HL-60 (cell line): ENCODE data around the gene LYSMD4.
A peak's percentile ranks its signal among the peaks of the same experiment; 100 is the strongest.

Source experiments
- DNase-seq, 2 experiments: peaks; one replicate each; pipeline ENCODE4 v3.0.0-alpha.2; 2010 to 2020; ENCODE audit warnings: low read depth in 1 of 2, low spot score in 1 of 2
- H3K27ac ChIP-seq: fragments of 250-450 bp; sonication (Bioruptor Pico); replicated peaks from 2 replicates; pipeline ENCODE4 v1.5.1; 2020; ENCODE audit warnings: mild to moderate bottlenecking, moderate library complexity
- H3K27me3 ChIP-seq: fragments of 250-450 bp; sonication (Bioruptor Pico); 2 replicates; pipeline ENCODE4 v1.5.1; 2021; ENCODE audit warnings: mild to moderate bottlenecking, moderate library complexity; ENCODE audit not compliant: insufficient read depth, poor library complexity, severe bottlenecking
- H3K4me3 ChIP-seq: replicated peaks from 2 replicates; pipeline ENCODE4 v1.5.1; 2011; ENCODE audit warnings: mild to moderate bottlenecking, control low read depth, low read length; ENCODE audit not compliant: insufficient read depth
- GABPA ChIP-seq: IDR thresholded peaks from 2 replicates; pipeline ENCODE4 v1.6.1; 2012; ENCODE audit warnings: low read depth
- POLR2AphosphoS5 ChIP-seq: IDR thresholded peaks from 2 replicates; pipeline ENCODE4 v1.6.1; 2012; ENCODE audit warnings: low read depth
- REST ChIP-seq: IDR thresholded peaks from 2 replicates; pipeline ENCODE4 v1.6.1; 2012; ENCODE audit warnings: low read depth; ENCODE audit not compliant: insufficient replicate concordance
- SPI1 ChIP-seq: IDR thresholded peaks from 2 replicates; pipeline ENCODE4 v1.6.1; 2012; ENCODE audit warnings: low read depth, mild to moderate bottlenecking, borderline replicate concordance
- TF ChIP-seq, protein P1 (sequence below): IDR thresholded peaks from one replicate; pipeline ENCODE4 v1.5.1; 2011; ENCODE audit warnings: low read length, control low read depth, inconsistent platforms; ENCODE audit not compliant: insufficient read depth

Gene LYSMD4

DNA sequence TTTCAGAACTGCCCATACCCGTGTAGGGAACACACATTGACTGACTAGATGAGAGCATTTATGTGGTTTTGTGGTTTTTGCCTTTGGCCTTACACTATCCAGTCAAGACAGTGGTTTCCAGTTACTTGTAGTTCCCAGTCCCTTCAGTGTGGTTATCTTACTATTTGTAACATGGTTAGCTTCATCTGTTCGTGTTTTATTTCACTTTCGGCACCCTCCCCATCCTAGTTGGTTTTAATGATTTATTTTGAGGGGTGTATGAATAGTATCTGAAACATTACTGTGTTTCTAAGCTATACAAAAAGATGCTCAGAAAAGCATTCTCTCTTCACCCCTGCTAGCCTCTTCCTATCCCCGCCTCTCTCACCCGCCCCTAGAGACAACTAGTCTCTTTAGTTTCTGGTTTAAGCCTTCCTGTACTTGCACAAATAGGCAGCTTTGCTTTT lies 14.1 kb downstream of the LYSMD4 start:
- no peaks in the 10 kb centered on the region for H3K27me3 ChIP-seq
- H3K27ac ChIP-seq: no peak overlapping the region
- no peak for TF ChIP-seq REST
- H3K4me3 ChIP-seq: no peak overlapping the region
- DNase-seq: peak in 1 of 2 experiments; percentile 41

- Histone ChIP-seq H3K4me3 (no peak overlapping the region), H3K27me3 (no peaks in the 10 kb centered on the region), H3K27ac (no peak overlapping the region)
- no peak for TF ChIP-seq POLR2AphosphoS5
- TF ChIP-seq REST: no peak
- no peak for TF ChIP-seq SPI1
- DNase-seq: no peak
These were observed 14.8 kb downstream of the LYSMD4 start for GRCh38 chr15:99718421-99718820.

- H3K27ac ChIP-seq: no peak overlapping the region
- H3K4me3 ChIP-seq: no peak overlapping the region
- TF ChIP-seq REST: no peak
- no peak for TF ChIP-seq GABPA
- TF ChIP-seq SPI1: no peak
- TF ChIP-seq, protein P1, sequence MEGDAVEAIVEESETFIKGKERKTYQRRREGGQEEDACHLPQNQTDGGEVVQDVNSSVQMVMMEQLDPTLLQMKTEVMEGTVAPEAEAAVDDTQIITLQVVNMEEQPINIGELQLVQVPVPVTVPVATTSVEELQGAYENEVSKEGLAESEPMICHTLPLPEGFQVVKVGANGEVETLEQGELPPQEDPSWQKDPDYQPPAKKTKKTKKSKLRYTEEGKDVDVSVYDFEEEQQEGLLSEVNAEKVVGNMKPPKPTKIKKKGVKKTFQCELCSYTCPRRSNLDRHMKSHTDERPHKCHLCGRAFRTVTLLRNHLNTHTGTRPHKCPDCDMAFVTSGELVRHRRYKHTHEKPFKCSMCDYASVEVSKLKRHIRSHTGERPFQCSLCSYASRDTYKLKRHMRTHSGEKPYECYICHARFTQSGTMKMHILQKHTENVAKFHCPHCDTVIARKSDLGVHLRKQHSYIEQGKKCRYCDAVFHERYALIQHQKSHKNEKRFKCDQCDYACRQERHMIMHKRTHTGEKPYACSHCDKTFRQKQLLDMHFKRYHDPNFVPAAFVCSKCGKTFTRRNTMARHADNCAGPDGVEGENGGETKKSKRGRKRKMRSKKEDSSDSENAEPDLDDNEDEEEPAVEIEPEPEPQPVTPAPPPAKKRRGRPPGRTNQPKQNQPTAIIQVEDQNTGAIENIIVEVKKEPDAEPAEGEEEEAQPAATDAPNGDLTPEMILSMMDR: no peak
- no peak for TF ChIP-seq POLR2AphosphoS5
- no peaks in the 10 kb centered on the region for H3K27me3 ChIP-seq
- no peak for DNase-seq
These were observed 15.9 kb downstream of the LYSMD4 start for GRCh38 chr15:99717161-99718009.

GRCh38 chr15:99716540-99717095 lies 16.6 kb downstream of the LYSMD4 start:
- TF ChIP-seq REST (no peak), GABPA (no peak), SPI1 (no peak), POLR2AphosphoS5 (no peak)
- TF ChIP-seq, protein P1: no peak
- Histone ChIP-seq H3K27me3 (no peaks in the 10 kb centered on the region), H3K27ac (no peak overlapping the region), H3K4me3 (no peak overlapping the region)
- no peak for DNase-seq
